Nucleus accumbens (tissue), 56 donors: Measurements from ENCODE around the gene ZNF136.
A peak's percentile ranks its signal among the peaks of the same experiment; 100 is the strongest.

Experiments
- DNase-seq, 56 donors: peaks; one replicate each; lab custom pipeline; 2025; lab: John Stamatoyannopoulos, UW

Gene ZNF136

GRCh38 chr19:12187625-12188024 lies 24.7 kb downstream of the ZNF136 start:
- DNase-seq, result no peak

- DNase-seq, result peak; percentile 21 to 97 (median 81)
Measured at GRCh38 chr19:12194827-12195731, 32.2 kb downstream of the ZNF136 start.

- DNase-seq, result no peak
Measured at GRCh38 chr19:12198136-12198535, 35.2 kb downstream of the ZNF136 start.

GRCh38 chr19:12199757-12200419 lies 37.0 kb downstream of the ZNF136 start:
- no peak for DNase-seq

- no peak for DNase-seq
Measured at GRCh38 chr19:12202250-12202649, 39.4 kb downstream of the ZNF136 start.

- no peak for DNase-seq
Measured at GRCh38 chr19:12205296-12205695, 42.4 kb downstream of the ZNF136 start.

GRCh38 chr19:12208221-12208620 lies 45.3 kb downstream of the ZNF136 start:
- DNase-seq, result no peak

GRCh38 chr19:12217332-12217731 lies 54.4 kb downstream of the ZNF136 start:
- no peak for DNase-seq

GRCh38 chr19:12222980-12223630 lies 60.2 kb downstream of the ZNF136 start:
- DNase-seq, result no peak

- DNase-seq, result no peak
Measured at GRCh38 chr19:12224676-12225075, 61.8 kb downstream of the ZNF136 start.

- no peak for DNase-seq
Measured at GRCh38 chr19:12229990-12230389, 67.1 kb downstream of the ZNF136 start.

- DNase-seq, result no peak
Measured at GRCh38 chr19:12230751-12231733, 68.1 kb downstream of the ZNF136 start.

GRCh38 chr19:12232961-12233360 lies 70.1 kb downstream of the ZNF136 start:
- no peak for DNase-seq

GRCh38 chr19:12237143-12237839 lies 74.4 kb downstream of the ZNF136 start:
- no peak for DNase-seq
